Activated T-cell treated with anti-CD3 and anti-CD28 coated beads for 48 hours (primary cell): ENCODE results near the gene KRT82.
A peak's percentile ranks its signal among the peaks of the same experiment; 100 is the strongest.

Experiments
- DNase-seq: peaks from one replicate; pipeline ENCODE4 v3.0.0-alpha.2; 2020; ENCODE audit warnings: low read depth

KRT82 gene

GRCh38 chr12:52382854-52383253, 23.3 kb downstream of the KRT82 start:
- DNase-seq = no peak

- no peak for DNase-seq
These were observed 24.9 kb downstream of the KRT82 start for GRCh38 chr12:52381206-52381605.

GRCh38 chr12:52380271-52380694, 25.9 kb downstream of the KRT82 start:
- DNase-seq = peak; percentile 19

- DNase-seq = no peak
These were observed 26.6 kb downstream of the KRT82 start for GRCh38 chr12:52379536-52379935.

GRCh38 chr12:52378091-52378490, 28.0 kb downstream of the KRT82 start:
- no peak for DNase-seq

- no peak for DNase-seq
These were observed 28.9 kb downstream of the KRT82 start for GRCh38 chr12:52377266-52377665.

GRCh38 chr12:52372216-52373154, 33.6 kb downstream of the KRT82 start:
- DNase-seq = peak; percentile 39

- no peak for DNase-seq
These were observed 34.4 kb downstream of the KRT82 start for GRCh38 chr12:52371716-52372115.

GRCh38 chr12:52370926-52371608, 35.1 kb downstream of the KRT82 start:
- no peak for DNase-seq

- DNase-seq = no peak
These were observed 36.3 kb downstream of the KRT82 start for GRCh38 chr12:52369809-52370208.

GRCh38 chr12:52369211-52369610, 36.9 kb downstream of the KRT82 start:
- no peak for DNase-seq

GRCh38 chr12:52368508-52368907, 37.6 kb downstream of the KRT82 start:
- DNase-seq = no peak

GRCh38 chr12:52367876-52368275, 38.3 kb downstream of the KRT82 start:
- no peak for DNase-seq

- no peak for DNase-seq
These were observed 39.2 kb downstream of the KRT82 start, which contains the start of gene KRT85 for GRCh38 chr12:52366738-52367485. Gene KRT85 (minus strand): TSS chr12:52367481. CDS start chr12:52367405, 76 bp downstream.

- no peak for DNase-seq
These were observed 41.1 kb downstream of the KRT82 start for GRCh38 chr12:52364901-52365489.

GRCh38 chr12:52364061-52364460, 42.1 kb downstream of the KRT82 start:
- no peak for DNase-seq

GRCh38 chr12:52363111-52363679, 42.9 kb downstream of the KRT82 start:
- no peak for DNase-seq

- DNase-seq = no peak
These were observed 43.9 kb downstream of the KRT82 start for GRCh38 chr12:52362118-52362726.

GRCh38 chr12:52361553-52361952, 44.6 kb downstream of the KRT82 start:
- DNase-seq = no peak

- DNase-seq = no peak
These were observed 45.4 kb downstream of the KRT82 start for GRCh38 chr12:52360663-52361271.
